HG02610 (cell line): Measurements from ENCODE around the gene PDCD5.
A peak's percentile ranks its signal among the peaks of the same experiment; 100 is the strongest.
"Not testable (repeated sequence)": the region's sequence is repeated elsewhere in the genome, so short reads cannot be mapped to it uniquely, and the experiment has no call there.

Source experiments
- ATAC-seq: cut with Tn5 transposase; IDR thresholded peaks from one replicate; pipeline ENCODE4 v1.9.1; 2021; ENCODE audit warnings: mild to moderate bottlenecking, moderate library complexity; ENCODE audit not compliant: unreplicated experiment

The PDCD5 gene

GRCh38 chr19:32580901-32581704 is at the start of gene PDCD5:
Gene PDCD5, plus strand, starts transcription at chr19:32581190. Its CDS starts 72 bp downstream, at chr19:32581262.
- ATAC-seq, result peak; percentile 92

DNA sequence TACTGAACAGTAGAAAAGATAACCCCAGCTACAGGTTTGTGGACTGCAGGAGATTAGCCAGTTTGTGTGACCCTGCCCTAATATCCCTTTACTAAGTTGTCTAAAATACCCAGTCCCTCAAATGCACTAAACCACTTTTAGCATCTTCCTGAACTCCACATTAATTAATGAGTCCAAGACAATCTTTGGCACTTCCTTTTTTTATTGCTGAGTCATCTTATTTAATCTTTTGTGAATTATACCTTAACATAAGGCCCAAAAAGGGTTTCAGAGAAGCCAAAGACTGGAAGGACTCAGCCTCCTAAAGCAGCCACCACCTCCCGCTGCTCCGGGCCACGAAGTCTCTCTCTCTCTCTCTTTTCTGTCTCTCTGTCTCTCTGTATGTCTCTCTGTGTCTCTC is 48.8 kb upstream of the PDCD5 start:
- ATAC-seq, result no peak

GRCh38 chr19:32537580-32537979 is 43.4 kb upstream of the PDCD5 start:
- no peak for ATAC-seq

DNA sequence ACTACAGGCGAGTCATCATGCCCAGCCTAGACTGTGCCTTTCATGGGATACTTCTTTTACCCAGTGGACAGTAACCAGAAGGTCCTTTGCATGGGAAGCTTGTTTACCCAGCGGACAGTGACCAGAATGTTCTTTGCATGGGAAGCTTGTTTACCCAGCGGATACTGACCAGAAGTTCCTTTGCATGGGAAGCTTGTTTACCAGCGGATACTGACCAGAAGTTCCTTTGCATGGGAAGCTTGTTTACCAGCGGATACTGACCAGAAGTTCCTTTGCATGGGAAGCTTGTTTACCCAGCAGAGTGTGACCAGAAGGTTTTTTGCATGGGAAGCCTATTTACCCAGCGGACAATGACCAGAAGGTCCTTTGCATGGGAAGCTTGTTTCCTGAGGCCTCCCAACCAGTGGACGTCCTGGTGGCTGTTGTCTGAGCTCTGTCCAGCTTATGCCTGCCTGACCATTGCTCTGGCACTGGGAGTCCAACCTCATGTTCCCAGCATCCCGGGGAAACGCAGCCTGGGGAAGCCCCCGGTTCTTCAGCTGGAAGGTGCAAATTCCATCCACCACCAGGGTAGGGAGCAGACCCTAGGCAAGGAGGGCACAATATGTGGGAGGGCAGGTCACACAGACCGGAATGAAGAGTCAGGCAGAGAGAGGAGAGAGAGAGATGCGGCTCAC is 41.6 kb upstream of the PDCD5 start:
- ATAC-seq, result no peak

DNA sequence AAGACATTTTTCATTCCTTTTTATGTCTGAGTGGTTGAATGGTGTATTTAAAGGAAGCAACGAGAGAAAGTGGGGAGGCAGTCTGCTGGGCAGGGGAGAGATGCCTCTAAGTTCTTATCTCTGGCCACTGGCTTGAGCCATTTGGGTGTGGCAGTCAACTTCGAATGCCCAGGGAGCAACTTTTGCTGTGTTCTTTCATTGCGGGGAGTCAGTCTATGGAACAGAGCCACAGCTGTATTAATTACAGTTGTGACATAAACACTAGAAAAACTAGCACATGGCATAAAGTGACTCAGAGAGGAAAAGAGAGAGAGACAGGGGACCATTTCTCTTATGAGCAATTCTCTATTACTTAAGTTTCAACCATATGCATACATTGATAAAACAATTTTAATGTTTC is 40.4 kb upstream of the PDCD5 start:
- ATAC-seq, result no peak

GRCh38 chr19:32541376-32541775 is 39.6 kb upstream of the PDCD5 start:
- ATAC-seq, result not testable (repeated sequence)

DNA sequence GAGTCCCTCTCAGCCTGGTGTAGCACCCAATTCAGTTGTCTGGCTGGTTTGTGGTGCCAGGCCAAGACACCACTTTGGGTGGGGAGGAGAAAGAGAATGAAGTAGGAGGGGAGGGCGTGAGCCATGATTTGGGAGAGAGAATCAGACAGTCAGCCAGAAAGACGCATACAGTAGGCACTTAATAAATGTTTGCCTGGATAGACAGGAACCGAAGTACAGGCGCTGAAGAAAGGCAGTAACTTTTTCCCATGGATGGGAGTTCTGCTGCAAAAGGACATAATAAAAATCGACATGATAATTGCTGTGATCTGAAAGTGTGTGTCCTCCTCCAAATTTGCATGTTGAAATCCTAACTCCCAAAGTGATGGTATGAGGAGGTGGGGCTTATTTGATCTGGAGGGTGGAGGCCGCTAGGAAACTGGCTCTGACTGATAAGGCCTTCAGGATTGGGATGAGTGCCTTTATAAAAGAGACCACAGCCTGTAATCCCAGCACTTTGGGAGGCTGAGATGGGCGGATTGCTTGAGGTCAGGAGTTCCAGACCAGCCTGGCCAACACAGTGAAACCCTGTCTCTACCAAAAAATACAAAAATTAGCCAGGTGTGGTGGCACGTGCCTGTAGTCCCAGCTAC is 38.4 kb upstream of the PDCD5 start:
- ATAC-seq, result no peak

GRCh38 chr19:32543115-32543900 is 37.7 kb upstream of the PDCD5 start:
- ATAC-seq, result no peak

DNA sequence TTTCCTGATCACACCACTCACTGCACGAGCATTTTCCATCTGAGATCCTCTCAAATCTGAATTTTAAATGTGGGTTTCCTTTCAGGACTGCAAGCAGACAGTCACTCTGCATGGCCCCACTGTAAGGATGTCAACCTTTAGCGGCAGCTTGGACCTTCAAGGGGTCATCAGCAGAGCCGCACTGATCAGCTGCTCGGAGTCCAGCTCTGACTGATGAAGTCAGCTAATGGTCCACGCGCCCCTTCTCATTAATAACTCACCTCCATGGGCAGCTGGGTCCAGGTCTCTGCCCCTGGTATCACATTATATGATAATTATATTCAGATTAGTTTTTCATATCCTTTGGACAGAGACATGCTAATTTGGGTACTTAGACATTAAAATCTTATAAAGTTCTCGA is 36.1 kb upstream of the PDCD5 start:
- no peak for ATAC-seq

DNA sequence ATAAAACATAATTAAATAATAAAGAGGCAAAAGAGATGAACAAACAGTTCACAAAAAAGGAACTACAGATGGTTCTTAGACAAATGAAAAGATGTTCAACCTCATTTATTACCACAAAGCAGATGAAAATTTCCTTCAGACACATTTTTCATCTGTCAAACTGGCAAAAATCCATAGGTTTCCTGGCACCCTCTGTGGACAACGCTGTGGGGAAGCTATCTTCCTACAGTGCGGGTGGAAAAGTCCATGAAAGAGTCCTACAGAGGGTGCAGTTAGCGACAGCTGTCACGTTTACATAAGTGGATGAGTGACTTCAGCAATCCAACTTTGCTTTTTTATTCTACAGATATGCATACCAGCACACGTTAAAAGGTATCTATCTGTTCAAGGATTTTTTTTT is 30.3 kb upstream of the PDCD5 start:
- ATAC-seq, result no peak

GRCh38 chr19:32555786-32556185 is 25.2 kb upstream of the PDCD5 start:
- no peak for ATAC-seq

GRCh38 chr19:32558607-32559228 is 22.3 kb upstream of the PDCD5 start:
- ATAC-seq, result no peak

DNA sequence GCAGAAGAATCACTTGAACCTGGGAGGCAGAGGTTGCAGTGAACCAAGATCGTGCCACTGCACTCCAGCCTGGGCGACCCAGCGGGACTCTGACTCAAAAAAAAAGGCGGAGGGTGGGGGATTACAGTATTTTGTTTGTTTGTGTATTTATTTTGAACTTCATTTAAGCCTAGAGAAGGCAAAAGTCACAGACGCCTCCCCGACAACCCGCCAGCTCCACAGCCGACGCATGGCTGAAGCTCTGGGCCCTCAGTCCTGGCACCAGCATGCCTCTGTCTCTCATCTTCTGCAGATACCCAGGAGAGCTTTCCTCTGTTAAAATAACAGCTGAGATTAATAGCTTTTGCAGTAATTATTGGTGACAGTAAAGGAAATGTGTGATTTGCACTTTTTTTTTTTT is 17.2 kb upstream of the PDCD5 start:
- no peak for ATAC-seq

GRCh38 chr19:32566246-32566830 is 14.7 kb upstream of the PDCD5 start:
- no peak for ATAC-seq

DNA sequence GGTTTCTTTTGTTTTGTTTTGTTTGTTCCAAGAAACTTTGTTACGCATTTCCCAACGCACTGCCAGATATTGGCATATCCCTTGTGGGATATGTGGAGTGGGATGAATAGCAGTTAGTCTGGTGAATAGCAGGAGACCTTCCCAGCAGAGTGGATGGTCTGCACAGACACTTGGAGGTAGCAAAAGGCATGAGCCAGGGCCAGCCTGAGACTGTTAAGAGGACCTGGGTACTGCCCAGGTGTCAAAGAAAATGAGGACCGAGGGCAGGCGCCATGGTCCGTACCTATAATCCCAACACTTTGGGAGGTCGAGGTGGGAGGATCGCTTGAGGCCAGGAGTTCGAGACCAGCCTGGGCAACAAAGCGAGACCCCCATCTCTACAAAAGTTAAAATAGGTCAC is 13.5 kb upstream of the PDCD5 start:
- ATAC-seq, result no peak

- ATAC-seq, result no peak
Observed at GRCh38 chr19:32570081-32570785, 10.8 kb upstream of the PDCD5 start.

DNA sequence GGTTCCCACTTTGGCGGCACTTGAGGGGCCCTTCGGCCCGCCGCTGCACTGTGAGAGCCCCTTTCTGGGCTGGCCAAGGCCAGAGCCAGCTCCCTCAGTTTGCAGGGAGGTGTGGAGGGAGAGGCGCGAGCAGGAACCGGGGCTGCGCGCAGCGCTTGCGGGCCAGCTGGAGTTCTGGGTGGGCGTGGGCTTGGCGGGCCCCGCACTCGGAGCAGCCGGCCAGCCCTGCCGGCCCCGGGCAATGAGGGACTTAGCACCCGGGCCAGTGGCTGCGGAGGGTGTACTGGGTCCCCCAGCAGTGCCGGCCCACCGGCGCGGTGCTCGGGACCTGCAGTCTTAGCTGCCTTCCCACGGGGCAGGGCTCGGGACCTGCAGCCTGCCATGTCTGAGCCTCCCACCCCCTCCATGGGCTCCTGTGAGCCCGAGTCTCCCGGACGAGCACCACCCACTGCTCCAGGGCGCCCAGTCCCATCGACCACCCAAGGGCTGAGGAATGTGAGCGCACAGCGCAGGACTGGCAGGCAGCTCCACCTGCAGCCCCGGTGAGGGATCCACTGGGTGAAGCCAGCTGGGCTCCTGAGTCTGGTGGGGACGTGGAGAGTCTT is 9.4 kb upstream of the PDCD5 start:
- ATAC-seq, result not testable (repeated sequence)

GRCh38 chr19:32572700-32573491 is 8.1 kb upstream of the PDCD5 start:
- ATAC-seq, result not testable (repeated sequence)

DNA sequence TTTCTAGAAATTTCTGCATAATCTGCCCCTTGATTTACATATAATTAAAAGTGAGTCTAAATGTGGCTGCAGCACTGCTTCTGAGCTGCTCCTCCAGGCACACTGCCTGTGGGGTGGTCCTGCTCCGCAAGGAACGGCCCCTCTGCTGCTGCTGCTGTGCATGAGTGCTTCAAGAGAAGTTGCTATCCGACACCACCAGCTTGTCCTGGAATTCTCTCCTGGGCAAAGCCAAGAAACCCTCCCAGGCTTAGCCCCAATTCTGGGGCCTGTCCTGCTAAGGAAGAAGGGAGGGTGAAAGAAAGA is 7.5 kb upstream of the PDCD5 start:
- no peak for ATAC-seq
